Measurements from ENCODE around the gene RPTOR.

RPTOR gene

DNA sequence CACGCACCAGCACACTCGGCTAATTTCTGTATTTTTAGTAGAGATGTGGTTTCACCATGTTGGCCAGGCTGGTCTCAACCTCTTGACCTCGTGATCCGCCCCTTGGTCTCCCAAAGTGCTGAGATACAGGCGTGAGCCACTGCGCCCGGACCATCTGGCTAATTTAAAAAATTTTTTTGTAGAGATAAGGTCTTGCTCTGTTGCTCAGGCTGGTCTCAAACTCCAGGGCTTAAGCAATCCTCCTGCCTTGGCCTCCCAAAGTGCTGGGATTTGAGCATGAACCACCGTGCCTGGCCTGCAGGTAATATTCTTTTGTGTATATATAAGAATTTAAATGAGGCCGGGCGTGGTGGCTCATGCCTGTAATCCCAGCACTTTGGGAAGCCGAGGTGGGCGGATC lies 115.0 kb downstream of the RPTOR start:
- FAIRE-seq (no peak), DNase-seq (ENCODE audit: insufficient read length, low spot score) (no peak)
- TF ChIP-seq, protein P1, sequence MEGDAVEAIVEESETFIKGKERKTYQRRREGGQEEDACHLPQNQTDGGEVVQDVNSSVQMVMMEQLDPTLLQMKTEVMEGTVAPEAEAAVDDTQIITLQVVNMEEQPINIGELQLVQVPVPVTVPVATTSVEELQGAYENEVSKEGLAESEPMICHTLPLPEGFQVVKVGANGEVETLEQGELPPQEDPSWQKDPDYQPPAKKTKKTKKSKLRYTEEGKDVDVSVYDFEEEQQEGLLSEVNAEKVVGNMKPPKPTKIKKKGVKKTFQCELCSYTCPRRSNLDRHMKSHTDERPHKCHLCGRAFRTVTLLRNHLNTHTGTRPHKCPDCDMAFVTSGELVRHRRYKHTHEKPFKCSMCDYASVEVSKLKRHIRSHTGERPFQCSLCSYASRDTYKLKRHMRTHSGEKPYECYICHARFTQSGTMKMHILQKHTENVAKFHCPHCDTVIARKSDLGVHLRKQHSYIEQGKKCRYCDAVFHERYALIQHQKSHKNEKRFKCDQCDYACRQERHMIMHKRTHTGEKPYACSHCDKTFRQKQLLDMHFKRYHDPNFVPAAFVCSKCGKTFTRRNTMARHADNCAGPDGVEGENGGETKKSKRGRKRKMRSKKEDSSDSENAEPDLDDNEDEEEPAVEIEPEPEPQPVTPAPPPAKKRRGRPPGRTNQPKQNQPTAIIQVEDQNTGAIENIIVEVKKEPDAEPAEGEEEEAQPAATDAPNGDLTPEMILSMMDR (IDR thresholded peaks at IDR 0.05; ENCODE audit: insufficient read depth, missing control alignments) = no peak

DNA sequence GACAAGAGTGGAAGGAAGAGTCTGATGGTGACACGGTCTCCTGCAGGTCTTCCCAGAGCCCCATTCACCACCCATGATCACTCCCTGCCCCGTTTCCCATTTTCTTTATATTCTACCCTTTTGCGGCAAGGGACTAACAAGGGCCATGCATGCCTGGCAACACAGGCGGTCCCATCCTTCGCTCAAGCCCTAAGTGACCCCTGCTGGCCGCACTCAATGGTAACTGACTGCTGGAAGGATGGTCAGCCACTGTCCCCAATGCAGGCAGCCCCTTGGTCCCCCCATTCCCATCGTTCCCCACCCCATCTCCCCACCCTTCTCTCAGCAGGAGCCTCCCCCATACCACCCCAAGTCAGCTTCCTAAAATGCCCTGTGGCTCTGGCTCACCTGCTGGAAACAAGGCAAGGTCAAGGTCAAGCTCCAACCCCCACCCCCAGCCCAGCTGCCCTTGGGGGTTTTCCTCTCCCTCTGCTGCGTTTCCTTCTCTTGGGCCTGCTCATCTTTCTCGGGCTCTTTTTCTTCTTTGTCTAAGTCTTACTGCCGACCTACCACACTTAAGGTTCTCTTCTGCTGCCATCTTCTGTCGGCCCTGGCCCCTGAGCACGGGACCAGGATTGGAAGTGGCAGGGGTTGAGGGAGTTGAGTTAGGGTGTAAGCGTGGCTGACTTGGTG lies 116.0 kb downstream of the RPTOR start:
- DNase-seq (ENCODE audit: insufficient read length, low spot score) (no peak), FAIRE-seq (no peak)
- TF ChIP-seq, protein P1 (IDR thresholded peaks at IDR 0.05; ENCODE audit: insufficient read depth, missing control alignments) = no peak

DNA sequence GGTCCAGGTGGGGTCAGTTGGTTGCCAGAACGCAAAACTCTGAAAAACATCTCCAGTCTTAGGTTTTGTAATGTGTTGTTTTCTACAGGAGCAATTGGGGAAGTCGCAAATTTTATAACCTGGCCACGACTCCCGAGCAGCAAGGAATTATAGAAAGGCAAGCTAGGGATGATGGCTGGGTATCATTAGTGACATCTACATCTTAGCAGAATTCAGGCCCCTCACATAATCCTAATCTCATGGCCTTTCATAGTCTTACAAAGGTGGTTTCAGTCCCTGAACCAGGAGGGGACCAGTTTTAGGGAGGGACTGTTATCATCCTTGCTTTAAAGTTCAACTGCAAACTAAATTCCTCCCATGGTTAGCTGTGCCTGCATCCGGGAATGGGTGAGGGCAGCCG lies 117.9 kb downstream of the RPTOR start:
- TF ChIP-seq, protein P1 (IDR thresholded peaks at IDR 0.05; ENCODE audit: insufficient read depth, missing control alignments) = no peak
- FAIRE-seq (no peak), DNase-seq (ENCODE audit: insufficient read length, low spot score) (no peak)

DNA sequence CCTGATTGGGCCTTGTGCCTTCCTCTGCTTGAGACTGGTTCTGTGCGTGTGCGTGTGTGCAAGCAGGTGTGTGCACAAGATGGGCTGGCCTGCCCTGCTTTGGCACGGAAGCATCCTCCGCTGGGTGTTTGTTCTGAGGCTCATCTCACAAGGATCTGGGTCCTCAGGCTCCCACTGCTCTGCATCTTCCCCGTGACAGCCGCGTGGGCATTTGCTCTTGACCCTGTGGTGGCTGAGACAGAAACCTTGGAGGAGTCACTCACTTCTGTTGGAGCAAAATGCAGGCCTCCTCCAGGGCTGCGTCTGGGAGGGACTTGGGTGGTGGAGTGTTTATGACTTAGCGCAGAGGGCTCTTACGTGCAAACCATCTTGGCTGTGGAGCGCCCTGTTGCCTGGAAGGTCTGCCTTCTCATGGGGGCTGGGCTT lies 119.2 kb downstream of the RPTOR start:
- TF ChIP-seq, protein P1 (IDR thresholded peaks at IDR 0.05; ENCODE audit: insufficient read depth, missing control alignments) = no peak
- no peak for FAIRE-seq

DNA sequence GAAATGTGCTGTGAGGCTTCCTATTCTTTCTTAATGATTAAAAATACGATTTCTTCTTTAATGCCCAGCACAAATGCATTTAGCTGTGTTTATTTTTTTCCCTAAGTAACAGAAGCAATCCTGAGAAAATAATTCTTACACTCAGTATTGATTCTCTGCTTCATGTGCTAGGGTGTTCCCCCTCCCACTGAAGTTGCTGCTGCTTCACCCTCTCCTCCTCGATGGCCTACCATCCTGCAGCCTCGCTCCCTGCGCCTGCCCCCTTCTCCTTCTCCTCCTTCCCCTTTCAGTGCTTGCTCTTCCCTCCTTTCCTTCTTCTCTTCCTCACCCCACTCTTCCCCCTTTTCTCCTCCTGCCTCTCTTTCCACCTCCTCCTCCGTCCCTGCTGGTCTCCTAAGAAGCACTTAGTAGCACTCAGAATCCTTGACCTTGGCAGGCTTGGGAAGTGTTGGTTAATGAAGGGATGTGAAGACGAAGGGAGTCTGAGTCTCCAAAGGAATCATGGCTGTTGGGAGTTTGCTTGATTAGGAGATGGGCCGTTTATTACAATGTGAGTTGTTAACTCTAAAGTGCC lies 119.7 kb downstream of the RPTOR start:
- DNase-seq (ENCODE audit: insufficient read length, low spot score) (no peak), FAIRE-seq (no peak)
- TF ChIP-seq, protein P1 (IDR thresholded peaks at IDR 0.05; ENCODE audit: insufficient read depth, missing control alignments) = no peak

More for the DNA sequence above, 119.2 kb downstream of the RPTOR start:
- DNase-seq (ENCODE audit: insufficient read length, low spot score) = no peak

DNA sequence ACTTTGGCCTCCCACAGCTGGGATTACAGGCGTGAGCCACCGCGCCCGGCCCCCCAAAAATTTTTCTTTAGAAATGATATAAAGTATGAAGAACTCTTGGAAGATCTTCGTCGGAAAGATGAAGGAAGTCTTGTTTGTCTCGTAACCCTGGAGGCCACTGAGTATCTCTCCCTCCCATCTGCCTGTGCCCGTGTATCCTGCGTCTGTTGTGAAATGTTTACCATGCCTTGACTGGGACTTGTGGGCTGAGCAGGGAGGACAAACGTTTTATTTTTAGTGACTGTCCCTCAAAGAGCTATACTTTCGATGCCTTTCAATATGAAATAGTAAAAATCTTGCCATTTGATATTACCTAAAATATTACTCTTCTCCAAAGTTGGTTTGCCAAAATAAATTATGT lies 121.2 kb downstream of the RPTOR start:
- TF ChIP-seq, protein P1 (IDR thresholded peaks at IDR 0.05; ENCODE audit: insufficient read depth, missing control alignments) = no peak
- DNase-seq (ENCODE audit: insufficient read length, low spot score) (no peak), FAIRE-seq (no peak)

DNA sequence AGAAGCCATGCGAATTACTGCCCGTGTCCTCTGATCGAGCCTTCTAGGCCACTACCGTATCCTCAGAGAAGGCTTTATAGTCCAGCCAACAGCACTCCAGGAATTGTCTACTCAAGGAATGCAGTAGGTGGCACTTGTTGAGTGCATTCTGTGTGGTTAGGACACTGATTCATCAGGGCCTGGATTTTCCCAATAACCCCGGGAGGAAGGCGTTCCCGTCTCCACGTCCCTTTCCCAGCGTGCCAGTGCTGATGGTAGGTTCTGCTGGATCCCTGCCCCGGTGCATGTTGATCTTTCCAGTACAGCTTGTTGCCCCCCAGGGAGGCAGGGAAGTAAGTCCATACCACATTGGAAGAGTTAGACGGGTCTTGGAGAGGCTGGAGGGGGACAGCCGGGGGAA lies 122.2 kb downstream of the RPTOR start:
- FAIRE-seq (no peak), DNase-seq (ENCODE audit: insufficient read length, low spot score) (no peak)
- TF ChIP-seq, protein P1 (IDR thresholded peaks at IDR 0.05; ENCODE audit: insufficient read depth, missing control alignments) = no peak
